ENCODE measurements around the gene SLC35A4.
"Not testable (repeated sequence)": the region's sequence is repeated elsewhere in the genome, so short reads cannot be mapped to it uniquely, and the experiment has no call there.

SLC35A4 gene

GRCh38 chr5:140558542-140558941 lies 6.1 kb upstream of the SLC35A4 start:
- no peak for DNase-seq (ENCODE audit: low read depth)

- DNase-seq (ENCODE audit: low read depth) = no peak
Observed at GRCh38 chr5:140560227-140560626, 4.4 kb upstream of the SLC35A4 start.

- no peak for DNase-seq (ENCODE audit: low read depth)
Observed at GRCh38 chr5:140561753-140562523, 2.7 kb upstream of the SLC35A4 start.

GRCh38 chr5:140563596-140563995 lies 1.0 kb upstream of the SLC35A4 start:
- DNase-seq (ENCODE audit: low read depth) = no peak

- peak; percentile 46 for DNase-seq (ENCODE audit: low read depth)
Observed at GRCh38 chr5:140565024-140565779, 574 bp downstream of the SLC35A4 start.

- DNase-seq (ENCODE audit: low read depth) = peak; percentile 25
Observed at GRCh38 chr5:140565780-140566095, 1.1 kb downstream of the SLC35A4 start.

GRCh38 chr5:140566665-140567064 lies 2.0 kb downstream of the SLC35A4 start:
- DNase-seq (ENCODE audit: low read depth) = no peak

GRCh38 chr5:140567136-140567818 lies 2.6 kb downstream of the SLC35A4 start:
- DNase-seq (ENCODE audit: low read depth) = no peak

- no peak for DNase-seq (ENCODE audit: low read depth)
Observed at GRCh38 chr5:140567871-140568270, 3.2 kb downstream of the SLC35A4 start.

- no peak for DNase-seq (ENCODE audit: low read depth)
Observed at GRCh38 chr5:140568443-140569063, 3.9 kb downstream of the SLC35A4 start.

- DNase-seq (ENCODE audit: low read depth) = no peak
Observed at GRCh38 chr5:140569197-140569596, 4.6 kb downstream of the SLC35A4 start.

- no peak for DNase-seq (ENCODE audit: low read depth)
Observed at GRCh38 chr5:140570058-140570457, 5.4 kb downstream of the SLC35A4 start.

- no peak for DNase-seq (ENCODE audit: low read depth)
Observed at GRCh38 chr5:140570488-140570887, 5.9 kb downstream of the SLC35A4 start.

GRCh38 chr5:140571105-140571504 lies 6.5 kb downstream of the SLC35A4 start:
- no peak for DNase-seq (ENCODE audit: low read depth)

GRCh38 chr5:140573683-140574082 lies 9.1 kb downstream of the SLC35A4 start:
- DNase-seq (ENCODE audit: low read depth) = no peak

- peak; percentile 29 for DNase-seq (ENCODE audit: low read depth)
Observed at GRCh38 chr5:140574165-140574564, 9.5 kb downstream of the SLC35A4 start.

GRCh38 chr5:140575309-140575708 lies 10.7 kb downstream of the SLC35A4 start:
- DNase-seq (ENCODE audit: low read depth) = peak; percentile 51

- DNase-seq (ENCODE audit: low read depth) = peak; percentile 48
Observed at GRCh38 chr5:140576776-140577201, 12.2 kb downstream of the SLC35A4 start.

GRCh38 chr5:140579188-140579747 lies 14.6 kb downstream of the SLC35A4 start:
- DNase-seq (ENCODE audit: low read depth) = not testable (repeated sequence)

- DNase-seq (ENCODE audit: low read depth) = no peak
Observed at GRCh38 chr5:140587495-140587894, 22.9 kb downstream of the SLC35A4 start.

- peak; percentile 58 for DNase-seq (ENCODE audit: low read depth)
Observed at GRCh38 chr5:140588311-140589070, 23.9 kb downstream of the SLC35A4 start.
